HTR-8/SVneo (cell line): ENCODE measurements around the gene SSBP3.

Source experiments
- DNase-seq: peaks from one replicate; pipeline ENCODE4 v3.0.0; 2011; ENCODE audit warnings: low spot score, mixed read lengths; ENCODE audit not compliant: insufficient read length
- FAIRE-seq: peaks from 2 replicates; lab custom pipeline; 2011; peaks lifted over from hg19 to GRCh38; lab: Jason Lieb, UNC

SSBP3 gene

GRCh38 chr1:54274881-54275280 is 131.3 kb downstream of the SSBP3 start:
- FAIRE-seq, result no peak
- no peak for DNase-seq

DNA sequence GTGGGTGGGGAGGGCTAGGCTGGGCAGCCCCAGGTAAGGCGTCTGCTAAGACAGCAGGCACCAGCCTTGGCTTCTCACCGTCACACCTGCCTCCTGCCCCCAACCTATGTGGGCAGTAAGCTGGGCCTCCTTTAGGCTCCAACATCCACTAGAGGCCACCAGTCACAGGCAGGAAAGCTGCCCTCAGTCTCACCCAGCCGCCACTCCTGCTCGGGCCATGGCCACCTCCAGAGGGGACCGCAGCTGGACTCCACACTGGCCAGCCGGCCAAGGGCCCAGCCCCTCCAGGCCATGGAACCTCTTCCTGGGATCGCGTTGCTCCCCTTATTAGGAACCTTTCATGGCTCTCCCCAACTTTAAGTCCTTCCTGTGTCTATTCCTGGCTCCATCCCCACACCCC is 131.7 kb downstream of the SSBP3 start:
- no peak for FAIRE-seq
- DNase-seq, result no peak

- DNase-seq, result no peak
- FAIRE-seq, result no peak
Measured at GRCh38 chr1:54273795-54274163, 132.4 kb downstream of the SSBP3 start.

GRCh38 chr1:54273092-54273794 is 133.0 kb downstream of the SSBP3 start:
- DNase-seq (no peak), FAIRE-seq (no peak)

DNA sequence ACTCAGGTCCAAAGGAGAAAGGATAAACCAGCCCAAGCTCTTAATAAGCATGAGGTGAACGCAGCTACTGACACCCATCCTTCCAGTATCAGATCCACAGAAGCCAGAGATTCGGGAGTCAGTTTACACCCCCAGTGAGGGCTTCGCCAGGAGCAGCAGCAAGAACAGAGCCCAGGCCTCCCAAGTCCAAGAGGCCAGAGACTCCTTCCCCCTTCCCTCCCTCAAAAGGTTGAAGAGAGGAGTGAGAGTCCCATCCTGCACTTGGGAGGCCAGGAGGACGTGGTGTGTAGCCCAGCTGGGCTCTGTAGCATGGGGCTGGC is 133.5 kb downstream of the SSBP3 start:
- FAIRE-seq (no peak), DNase-seq (no peak)

DNA sequence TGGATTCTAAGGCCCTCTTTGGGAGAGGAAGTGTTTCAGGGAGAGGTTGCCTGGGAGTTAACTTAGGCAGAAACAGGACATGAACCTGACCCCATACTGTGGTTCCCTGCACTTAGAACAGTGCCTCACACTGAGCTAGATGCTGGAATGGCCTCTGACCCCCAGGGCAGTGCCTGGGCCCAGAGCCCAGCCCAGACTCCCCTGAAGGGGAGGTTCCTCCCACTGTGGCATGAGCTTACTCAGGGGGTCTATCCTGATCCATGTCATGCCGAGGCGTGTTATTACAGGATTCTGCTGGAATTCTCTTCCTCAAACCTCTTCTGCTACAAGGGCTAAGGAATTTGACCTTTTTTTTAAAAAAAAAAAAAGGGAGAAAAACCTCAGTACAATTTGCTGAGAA is 134.1 kb downstream of the SSBP3 start:
- FAIRE-seq (no peak), DNase-seq (no peak)

GRCh38 chr1:54271341-54271740 is 134.9 kb downstream of the SSBP3 start:
- DNase-seq (no peak), FAIRE-seq (no peak)

DNA sequence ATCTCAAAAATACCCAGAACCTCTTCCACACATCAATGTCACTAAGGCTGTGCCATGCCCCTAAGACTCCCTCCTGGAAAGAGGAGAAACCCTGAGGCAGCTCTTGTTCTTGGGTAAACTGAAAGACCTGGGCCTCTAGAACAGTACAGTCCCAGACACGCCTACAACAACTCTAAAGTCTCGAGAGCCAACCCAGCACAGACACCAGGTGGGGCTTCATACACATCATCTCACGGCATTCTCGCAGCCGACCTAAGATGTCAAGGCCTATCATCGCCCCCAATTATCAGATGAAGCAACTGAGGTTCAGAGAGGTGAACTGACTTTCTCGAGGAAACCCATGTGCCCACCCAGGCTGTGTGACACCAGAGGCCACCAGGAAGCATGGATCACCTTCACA is 135.7 kb downstream of the SSBP3 start:
- DNase-seq, result no peak
- FAIRE-seq, result no peak

- FAIRE-seq (no peak), DNase-seq (no peak)
Measured at GRCh38 chr1:54268762-54269297, 137.4 kb downstream of the SSBP3 start.

GRCh38 chr1:54267815-54268761 is 138.1 kb downstream of the SSBP3 start:
- DNase-seq, result no peak
- FAIRE-seq, result no peak

DNA sequence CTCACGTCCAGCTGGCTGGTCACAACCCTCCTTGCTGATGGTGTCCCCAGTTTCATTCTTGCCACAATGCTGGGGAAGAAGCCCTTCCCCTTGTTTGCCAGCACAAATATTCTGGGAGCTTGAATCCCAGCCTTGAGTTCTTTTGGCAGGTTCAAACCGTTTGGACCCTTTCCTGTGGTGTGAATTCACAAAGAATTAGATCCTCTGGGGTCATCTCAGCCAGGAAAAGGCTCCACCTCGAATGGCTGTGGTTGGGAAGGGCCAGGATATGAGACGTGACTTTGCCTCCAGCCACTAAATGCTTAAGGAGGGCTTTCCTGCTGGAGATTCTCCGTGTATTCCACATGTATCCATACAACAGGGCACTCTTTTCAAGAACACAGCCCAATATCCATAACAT is 139.3 kb downstream of the SSBP3 start:
- no peak for DNase-seq

DNA sequence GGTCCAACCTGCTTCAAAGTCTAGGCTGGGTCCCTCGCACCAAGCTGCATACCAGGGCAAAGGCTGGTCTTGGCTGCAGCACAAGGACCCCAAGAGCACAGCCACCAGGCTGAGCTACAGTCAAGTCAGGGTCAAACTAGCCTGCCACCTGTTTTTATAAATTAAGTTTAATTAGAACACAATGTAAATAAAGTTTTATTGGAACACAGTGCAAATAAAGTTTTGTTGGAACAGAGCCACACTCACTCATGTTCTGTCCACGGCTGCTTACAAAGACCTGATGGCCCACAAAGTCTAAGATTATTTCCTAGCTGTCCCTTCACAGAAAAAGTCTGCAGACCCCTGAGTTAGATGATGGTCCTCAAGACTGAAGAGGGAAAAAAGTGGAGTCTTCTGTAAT is 140.0 kb downstream of the SSBP3 start:
- FAIRE-seq (no peak), DNase-seq (no peak)

More for the DNA sequence above, 139.3 kb downstream of the SSBP3 start:
- no peak for FAIRE-seq

DNA sequence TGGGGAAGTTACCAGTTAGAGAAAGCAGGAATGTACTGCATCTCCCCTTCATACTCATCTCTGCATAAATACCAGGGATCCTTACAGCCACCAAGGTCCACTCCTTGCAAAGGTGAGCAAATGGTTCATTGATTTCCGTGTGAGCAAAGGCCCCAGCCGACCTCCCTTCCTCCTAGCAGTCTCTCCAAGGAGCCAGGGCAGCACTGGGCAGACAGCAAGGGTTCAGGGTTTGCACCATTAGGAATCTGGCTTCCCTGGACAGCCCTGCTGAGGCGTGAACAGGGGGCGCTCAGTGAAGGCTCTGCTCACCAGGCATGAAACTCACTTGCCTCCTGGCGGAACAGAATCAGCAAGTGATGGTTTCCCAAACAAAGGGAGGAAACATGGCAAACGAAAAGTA is 140.5 kb downstream of the SSBP3 start:
- DNase-seq, result no peak
- no peak for FAIRE-seq

DNA sequence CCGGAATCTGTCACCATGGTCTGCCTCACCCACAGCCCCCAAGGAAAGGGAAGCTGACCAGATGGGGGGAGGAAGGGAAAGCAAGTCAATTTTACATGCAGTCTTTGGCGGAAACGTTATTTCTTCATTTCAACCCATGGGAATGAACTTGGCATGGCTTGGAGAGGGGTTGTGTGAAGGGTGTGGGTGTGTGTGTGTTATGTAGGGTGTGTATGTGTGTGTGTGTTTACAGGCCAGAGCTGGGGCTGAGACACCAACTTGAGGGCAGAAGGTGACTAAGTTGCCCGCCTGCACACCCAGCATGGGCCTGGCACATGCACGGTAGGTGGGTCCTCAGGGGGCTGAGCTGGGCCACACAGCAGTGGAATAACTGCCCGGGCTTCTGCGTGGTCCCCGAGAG is 141.1 kb downstream of the SSBP3 start:
- no peak for FAIRE-seq
- DNase-seq, result no peak

GRCh38 chr1:54263601-54264226 is 142.5 kb downstream of the SSBP3 start:
- DNase-seq, result no peak
- no peak for FAIRE-seq

DNA sequence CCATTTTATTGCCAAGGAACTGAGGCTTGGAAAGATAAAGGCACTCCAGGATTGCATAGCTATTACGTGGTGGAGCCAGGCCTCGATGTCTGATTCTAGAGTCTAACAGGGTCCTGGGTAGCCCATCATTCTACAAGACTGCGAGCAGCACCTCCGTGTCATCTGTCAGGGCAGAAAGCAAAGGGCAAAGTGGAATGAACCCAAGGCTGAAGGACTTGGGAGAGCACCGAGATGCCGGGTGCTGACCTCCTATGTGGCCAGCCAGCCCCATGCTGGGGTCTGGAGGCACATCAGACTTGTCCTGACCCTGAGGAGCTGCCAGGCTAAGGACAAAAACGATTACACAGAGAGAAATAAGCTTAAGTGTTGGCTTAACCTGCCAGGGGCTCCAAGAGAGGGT is 143.9 kb downstream of the SSBP3 start:
- DNase-seq, result no peak
- no peak for FAIRE-seq

GRCh38 chr1:54260810-54261209 is 145.4 kb downstream of the SSBP3 start:
- FAIRE-seq (no peak), DNase-seq (no peak)

DNA sequence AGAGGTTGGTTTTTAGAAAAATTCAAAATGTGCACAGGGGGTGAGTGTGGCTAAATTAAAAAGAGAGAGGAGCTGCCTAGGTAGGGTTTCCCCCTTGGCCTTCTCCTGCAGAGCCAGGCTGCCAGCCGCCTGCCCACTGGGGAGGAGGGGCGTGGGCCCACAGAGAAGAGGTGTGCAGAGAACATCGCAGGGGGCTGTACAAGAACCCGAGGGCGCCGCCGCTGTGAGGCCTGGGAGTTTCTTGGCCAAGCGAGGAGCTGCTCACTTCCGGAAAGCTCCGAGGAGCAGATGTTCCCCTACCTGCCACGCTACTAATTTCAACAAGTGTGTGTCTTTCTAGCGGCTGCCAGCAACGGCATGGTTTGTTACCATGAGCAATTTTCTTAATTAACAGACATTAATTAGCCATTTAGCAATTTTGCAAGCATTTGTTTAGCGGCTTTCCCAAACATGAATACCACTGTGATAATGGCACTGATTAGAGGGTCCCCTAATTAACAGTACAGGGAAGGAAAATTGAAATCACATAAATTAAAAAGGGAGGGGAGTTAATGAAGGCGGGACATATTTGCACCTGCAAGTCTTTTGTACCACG is 146.6 kb downstream of the SSBP3 start:
- FAIRE-seq, result no peak
- no peak for DNase-seq

DNA sequence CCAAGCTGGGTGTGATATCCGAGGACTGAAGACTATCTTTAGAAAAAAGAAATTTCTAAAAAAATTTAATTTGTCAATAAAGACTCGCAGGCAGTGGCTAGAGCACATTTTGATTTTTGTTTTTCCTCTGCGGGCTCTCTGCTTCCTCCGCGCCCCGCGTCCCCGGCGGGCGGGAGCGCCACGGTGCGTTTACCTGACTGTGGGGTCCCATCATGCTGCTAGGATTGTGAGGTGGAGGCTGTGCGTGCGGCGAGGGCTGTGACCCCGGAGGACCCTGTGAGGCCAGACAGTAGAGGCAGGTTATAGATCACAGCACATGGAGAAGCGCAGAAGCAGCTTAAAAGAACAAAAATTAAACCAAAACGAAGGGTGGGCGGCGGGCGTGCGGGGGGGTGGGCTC is 148.3 kb downstream of the SSBP3 start:
- FAIRE-seq (no peak), DNase-seq (no peak)

DNA sequence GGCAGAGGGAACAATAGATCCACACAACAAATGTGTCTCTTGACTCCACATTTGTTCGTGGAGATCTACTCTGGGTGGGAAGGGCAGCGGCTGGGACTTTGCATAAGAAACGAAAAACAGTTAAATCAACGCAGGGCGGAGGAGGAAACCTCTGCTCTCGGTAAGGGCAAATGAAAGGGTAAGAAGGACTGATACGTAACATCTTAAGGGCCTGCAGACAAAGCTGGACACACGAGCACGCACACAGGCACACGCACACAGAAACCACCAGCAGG is 148.9 kb downstream of the SSBP3 start:
- no peak for FAIRE-seq
- no peak for DNase-seq
